Stimulated activated CD8-positive, alpha-beta memory T cell treated with anti-CD3 and anti-CD28 coated beads, Interleukin-12 subunit alpha, Interleukin-12 subunit beta, amount 100 ng/mL, for 4 hours (primary cell): Measurements from ENCODE around the gene GABBR2.

ENCODE experiments used
- DNase-seq: peaks from one replicate; pipeline ENCODE4 v3.0.0-alpha.2; 2020; ENCODE audit warnings: low read depth

Gene GABBR2

GRCh38 chr9:98318041-98318790 lies 390.5 kb downstream of the GABBR2 start:
- DNase-seq, result no peak

DNA sequence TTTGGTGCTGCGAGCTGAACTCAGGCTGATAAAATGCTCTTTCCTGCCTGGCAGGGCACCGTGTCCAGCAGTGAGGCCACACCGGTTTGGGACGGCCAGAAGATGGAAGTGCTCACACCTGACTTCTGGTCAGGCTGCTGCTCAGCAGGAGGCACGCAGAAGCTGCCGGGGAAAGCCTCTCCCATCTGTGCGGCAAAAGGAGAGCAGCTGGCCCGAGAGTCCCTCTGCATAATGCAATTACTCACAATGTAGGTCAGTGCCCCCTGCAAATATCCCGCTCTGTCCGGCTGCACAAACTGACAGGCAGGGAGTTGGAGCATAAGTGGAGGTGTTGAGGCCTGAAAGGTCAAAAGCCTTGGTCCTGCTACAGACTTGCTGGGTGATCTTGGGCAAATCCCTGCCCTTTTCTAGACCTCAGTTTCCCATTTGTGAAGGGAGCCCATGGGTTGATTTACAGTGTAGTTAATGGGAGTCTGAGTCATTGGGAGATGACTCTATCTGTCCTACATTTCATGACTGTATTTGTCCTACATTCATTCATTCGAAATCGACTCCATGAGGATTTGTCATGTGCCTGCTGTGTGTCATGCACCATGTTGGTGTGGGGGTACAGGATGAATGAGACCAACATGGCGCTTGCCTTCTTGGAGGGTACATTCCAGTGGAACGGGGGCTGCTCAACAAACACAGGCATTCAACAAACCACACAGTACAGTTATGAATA lies 391.4 kb downstream of the GABBR2 start:
- no peak for DNase-seq

DNA sequence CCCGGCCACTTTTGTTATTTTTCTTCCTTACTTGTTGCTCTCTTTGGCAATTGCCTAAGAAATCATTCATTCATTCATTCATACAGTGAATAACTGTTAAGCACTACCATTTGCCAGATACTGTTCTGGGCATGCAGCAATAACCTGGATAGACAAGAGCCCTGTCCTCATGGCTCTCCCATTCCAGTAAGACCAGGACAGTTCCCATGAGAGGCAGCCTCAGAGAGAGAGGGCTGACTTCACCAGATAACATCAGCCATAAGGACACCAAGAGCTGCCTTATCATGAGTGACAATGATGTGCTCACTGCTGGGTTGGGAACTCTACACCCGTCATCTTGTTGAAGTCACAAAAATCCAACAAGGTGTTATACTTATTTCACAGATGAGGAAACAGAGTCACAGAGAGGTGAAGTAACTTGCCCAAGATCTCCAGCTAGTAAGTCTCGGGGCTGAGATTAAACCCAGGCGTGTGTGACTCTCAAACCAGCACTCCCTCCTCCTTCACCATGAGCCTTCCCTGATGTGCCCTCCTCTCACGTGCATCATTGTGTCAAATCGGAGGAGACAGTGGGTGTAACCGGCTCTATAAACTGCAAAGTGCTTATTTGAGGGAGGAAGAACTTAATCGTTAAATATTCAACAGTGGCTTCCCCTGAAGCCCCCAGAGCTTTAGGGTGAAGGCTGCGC lies 392.1 kb downstream of the GABBR2 start:
- DNase-seq, result no peak

GRCh38 chr9:98315551-98316060 lies 393.1 kb downstream of the GABBR2 start:
- peak; percentile 36 for DNase-seq

GRCh38 chr9:98315067-98315453 lies 393.7 kb downstream of the GABBR2 start:
- DNase-seq, result no peak

DNA sequence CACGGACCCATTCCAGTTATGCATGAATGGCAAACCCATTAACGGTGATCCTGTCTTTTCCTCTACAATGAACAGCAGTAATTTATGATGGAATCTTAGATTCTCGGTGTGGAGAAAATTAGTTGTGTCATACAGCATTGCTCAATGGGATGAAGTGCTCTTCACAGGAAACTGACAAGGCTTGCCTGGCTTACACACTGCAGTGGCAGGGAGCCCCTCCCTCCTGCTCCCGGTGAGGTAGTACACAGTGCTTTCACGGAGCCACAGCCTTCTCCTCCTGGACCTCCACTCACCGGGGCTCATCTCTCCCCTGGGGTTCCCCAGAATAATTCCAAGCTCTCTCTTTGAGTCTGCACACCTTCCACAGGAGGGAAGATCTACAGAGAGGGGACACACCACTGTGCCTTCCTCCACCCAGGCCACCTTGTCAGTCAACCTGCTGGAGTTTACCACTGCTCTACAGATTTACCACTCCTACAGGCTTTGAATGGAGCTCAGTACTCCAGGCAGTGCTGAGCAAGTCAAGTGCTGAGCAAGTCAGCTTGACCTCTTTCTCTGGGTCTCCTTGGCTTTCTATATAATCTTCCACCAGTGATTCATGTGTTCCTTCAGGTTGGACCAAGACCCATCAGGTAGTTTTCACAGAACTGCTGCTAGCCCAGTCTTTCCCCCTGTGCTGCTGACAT lies 394.2 kb downstream of the GABBR2 start:
- no peak for DNase-seq

DNA sequence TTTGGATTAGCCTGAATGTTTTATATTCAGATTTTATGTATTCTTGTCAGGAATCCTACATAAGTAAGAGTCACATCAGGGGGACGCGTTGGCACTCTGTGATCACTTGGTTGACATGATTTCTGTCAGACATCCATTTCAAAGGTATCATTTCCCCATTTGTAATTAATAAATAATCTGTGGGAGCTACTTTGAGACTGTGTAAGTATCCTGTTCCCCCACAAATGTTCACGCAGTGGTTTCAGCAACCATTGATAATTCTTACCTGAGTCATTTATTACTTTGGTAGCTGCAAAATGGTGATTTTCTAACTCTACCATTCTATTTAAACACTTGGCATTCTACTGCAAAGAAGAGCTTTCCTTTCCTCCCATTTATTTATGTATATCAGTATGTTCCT lies 396.4 kb downstream of the GABBR2 start:
- DNase-seq, result no peak

DNA sequence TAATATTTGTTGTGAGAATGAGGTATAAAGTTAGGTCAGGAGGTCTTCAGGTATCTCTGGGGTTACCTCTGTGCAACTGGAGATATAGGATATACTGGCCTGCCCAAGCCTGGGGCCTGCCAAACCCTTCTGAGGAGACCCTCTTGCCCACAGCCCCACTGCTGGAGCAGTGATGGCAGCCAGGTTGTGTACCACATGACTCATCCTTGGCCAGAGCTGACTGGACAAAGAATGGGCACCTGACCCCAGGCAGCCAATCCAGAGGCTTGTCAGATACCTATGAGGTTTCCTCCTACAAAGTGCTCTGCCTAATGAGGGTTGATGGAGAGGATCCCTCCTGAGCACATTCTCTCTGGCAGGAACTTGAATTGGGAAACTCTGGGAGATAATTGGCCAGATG lies 397.2 kb downstream of the GABBR2 start:
- DNase-seq, result no peak

- DNase-seq, result no peak
These were observed 397.9 kb downstream of the GABBR2 start for GRCh38 chr9:98310752-98311392.

- no peak for DNase-seq
These were observed 402.2 kb downstream of the GABBR2 start for GRCh38 chr9:98306384-98307145.

DNA sequence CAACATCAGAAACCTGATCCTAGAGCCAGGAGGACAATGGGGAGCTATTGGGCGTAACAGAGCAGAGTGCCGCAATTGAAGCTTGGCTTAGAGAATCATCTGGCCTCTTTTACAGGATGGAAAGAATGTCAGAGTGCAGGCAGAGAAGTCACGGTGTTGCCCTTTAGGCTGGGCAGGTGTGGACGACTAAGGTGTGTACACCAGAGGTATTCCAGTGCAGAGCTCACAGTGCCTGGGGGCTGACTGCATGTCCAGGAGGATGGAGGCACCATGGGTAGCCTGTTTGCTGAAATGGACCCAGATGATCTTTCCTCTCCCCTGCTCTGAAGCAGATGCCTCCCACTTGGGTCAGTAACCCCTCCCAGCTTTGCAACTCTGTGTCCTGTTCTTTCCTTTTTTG lies 404.4 kb downstream of the GABBR2 start:
- DNase-seq, result no peak

DNA sequence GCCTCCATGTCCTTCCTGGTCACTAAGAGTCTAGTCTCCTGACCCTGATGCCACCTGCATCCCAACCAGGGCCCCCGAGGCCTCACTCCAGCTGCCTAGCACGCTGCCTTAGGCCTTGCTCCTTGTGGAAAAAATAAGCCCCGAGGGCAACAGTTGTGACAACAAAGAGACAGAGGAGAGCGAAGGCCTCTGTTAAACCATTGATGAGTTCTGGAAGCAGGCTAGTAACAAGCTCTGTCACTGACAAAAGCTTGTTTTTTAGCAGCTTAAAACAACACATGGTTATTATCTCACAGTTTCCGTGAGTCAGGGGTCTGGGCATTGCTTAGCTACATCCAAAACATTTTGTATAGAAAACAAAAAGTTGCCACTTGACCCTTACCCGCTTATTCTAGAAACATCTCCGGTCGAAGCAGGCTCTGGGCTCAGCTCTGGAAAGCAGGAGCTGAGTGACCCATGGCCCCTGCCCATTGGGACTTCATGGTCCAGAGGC lies 405.1 kb downstream of the GABBR2 start:
- no peak for DNase-seq

- no peak for DNase-seq
These were observed 405.6 kb downstream of the GABBR2 start for GRCh38 chr9:98302938-98303632.

- no peak for DNase-seq
These were observed 406.6 kb downstream of the GABBR2 start for GRCh38 chr9:98302150-98302549.

- no peak for DNase-seq
These were observed 408.1 kb downstream of the GABBR2 start for GRCh38 chr9:98300611-98301010.

GRCh38 chr9:98298476-98298875 lies 410.3 kb downstream of the GABBR2 start:
- no peak for DNase-seq

DNA sequence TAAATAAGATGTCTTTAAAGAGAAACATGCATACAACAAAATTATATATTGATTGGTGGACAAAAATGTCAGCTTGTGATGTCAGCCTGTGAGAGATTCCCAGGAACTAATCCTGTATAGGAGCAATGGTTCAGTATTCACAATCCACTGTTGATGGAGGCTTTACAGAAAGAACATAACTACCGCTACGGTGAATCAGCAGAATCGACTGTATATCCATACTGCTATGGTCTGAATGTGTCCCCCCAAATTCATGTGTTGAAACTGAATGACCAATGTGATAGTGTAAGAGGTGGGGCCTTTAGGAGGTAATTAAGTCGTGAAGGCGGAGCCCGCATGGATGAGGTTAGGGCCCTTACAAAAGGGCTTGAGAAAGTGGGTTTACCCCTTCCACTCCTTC lies 412.9 kb downstream of the GABBR2 start:
- no peak for DNase-seq

DNA sequence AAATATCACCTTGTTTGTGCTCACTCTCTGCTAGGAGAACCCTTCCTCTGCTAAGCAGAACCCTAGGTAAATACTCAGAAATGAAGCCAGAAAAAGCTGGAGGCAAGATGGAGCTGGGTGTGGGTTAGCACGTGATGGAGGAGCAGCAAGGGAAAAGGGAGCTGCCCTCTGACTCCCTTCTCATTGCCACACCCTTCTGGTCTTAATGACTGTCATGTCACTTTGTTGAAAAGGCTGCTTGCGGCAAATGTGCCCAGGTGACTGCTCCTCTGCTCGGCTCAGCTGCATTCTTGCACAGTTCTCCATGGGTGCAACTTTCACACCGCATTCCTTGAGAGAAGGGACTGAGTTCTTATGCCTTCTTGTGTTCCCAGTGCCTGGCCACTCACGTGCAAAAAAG lies 416.9 kb downstream of the GABBR2 start:
- DNase-seq, result no peak

DNA sequence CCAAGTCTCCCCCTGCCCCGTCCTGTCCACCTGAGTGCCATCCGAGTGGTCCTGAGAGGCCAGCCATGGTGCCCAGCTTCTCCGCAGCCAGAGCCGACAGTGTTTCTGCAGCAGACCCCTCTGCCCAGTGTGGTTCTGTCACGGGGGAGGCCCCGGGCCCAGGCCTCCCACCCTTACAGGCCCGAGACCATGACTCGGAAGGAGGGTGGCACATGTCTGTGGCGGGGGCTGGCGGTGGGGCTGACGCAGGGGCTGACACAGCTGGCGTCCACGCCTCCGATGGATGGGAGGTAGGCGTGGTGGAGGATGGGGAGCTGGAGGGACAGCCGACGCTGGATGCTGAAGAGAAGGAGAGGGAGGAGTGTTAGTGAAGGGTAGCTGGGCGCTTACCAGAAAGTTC lies 418.3 kb downstream of the GABBR2 start:
- no peak for DNase-seq

DNA sequence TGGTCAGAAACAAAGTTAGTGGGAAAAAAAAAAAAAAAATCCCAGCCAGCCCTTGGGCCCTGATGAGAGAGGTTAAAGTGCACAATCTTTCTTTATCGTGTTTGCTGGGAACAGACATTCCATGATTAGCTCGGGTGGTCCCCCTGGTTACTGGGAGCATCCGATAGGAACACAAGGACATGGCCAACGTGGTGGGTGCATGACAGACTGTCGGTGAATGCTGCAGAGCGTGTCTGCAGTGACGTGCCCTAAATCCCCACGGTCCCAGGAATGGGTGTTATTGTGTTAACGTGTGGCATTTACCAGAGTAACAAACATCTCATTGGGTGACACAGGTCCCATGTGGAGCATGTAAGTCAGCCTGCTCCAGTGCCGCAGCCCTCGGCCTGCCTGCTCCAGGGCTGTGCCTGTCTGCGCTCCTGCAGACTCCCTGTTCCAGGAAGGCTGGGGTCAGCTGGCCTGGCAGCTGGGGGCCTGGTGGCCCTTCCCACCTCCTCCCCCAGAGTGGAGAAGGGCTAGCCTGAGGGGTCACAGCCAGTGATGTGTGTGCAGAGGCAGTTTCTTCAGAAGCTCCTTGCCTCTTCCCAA lies 419.0 kb downstream of the GABBR2 start:
- no peak for DNase-seq
